A673 (cell line): ENCODE data around the gene F8. TPM values are rescaled to one million over a fixed set of nuclear protein-coding genes. Genes with fewer than 3 reads are reported as not detected.
A peak's percentile ranks its signal among the peaks of the same experiment; 100 is the strongest.

ENCODE experiments used
- Bru-seq: library from RNA; stranded (reverse); fragments of 400-500 nt; gene quantifications from one replicate; lab custom pipeline; 2021; lab: Mats Ljungman, UMichigan
- BruChase-seq, 2 experiments: library from RNA; stranded (reverse); fragments of 400-500 nt; gene quantifications; one replicate each; lab custom pipeline; 2021; lab: Mats Ljungman, UMichigan
- BruUV-seq: library from RNA; stranded (reverse); fragments of 400-500 nt; replicated peaks from 2 replicates; lab custom pipeline; 2021; lab: Mats Ljungman, UMichigan
- CTCF ChIA-PET: fragments of 300-600 bp; sonication (Branson Sonifier 250); formaldehyde crosslinking; loops from one replicate; lab custom pipeline; 2022; ENCODE audit warnings: antibody characterized with exemption; lab: Charles Lee
- POLR2A ChIA-PET: fragments of 300-600 bp; sonication (Branson Sonifier 250); formaldehyde crosslinking; loops from one replicate; lab custom pipeline; 2022; ENCODE audit warnings: antibody characterized with exemption; ENCODE audit not compliant: low non-redundant PET; lab: Charles Lee
- DNase-seq: peaks from one replicate; pipeline ENCODE4 v3.0.0-alpha.2; 2015; ENCODE audit warnings: low spot score
- H3K27ac ChIP-seq: fragments of 200-600 bp; sonication (generic); 2 replicates; pipeline ENCODE4 v1.5.1; 2016; ENCODE audit warnings: mixed run types, low read depth, mild to moderate bottlenecking, mixed read lengths, antibody characterized with exemption, low read length; ENCODE audit not compliant: poor library complexity, severe bottlenecking
- H3K27me3 ChIP-seq: fragments of 200-600 bp; sonication (generic); replicated peaks from 2 replicates; pipeline ENCODE4 v1.6.1; 2017; ENCODE audit warnings: mixed run types, low read depth, mild to moderate bottlenecking, mixed read lengths, antibody characterized with exemption, low read length; ENCODE audit not compliant: insufficient read depth, poor library complexity
- H3K36me3 ChIP-seq: fragments of 200-600 bp; sonication (generic); 2 replicates; pipeline ENCODE4 v1.6.1; 2016; ENCODE audit warnings: mixed run types, mild to moderate bottlenecking, mixed read lengths, antibody characterized with exemption, low read length; ENCODE audit not compliant: insufficient read depth, poor library complexity, severe bottlenecking
- H3K4me1 ChIP-seq: fragments of 200-600 bp; sonication (generic); 2 replicates; pipeline ENCODE4 v1.6.1; 2017; ENCODE audit warnings: mixed run types, mild to moderate bottlenecking, mixed read lengths, antibody characterized with exemption, low read length; ENCODE audit not compliant: insufficient read depth, poor library complexity, severe bottlenecking
- H3K4me3 ChIP-seq: fragments of 200-600 bp; sonication (generic); 2 replicates; pipeline ENCODE4 v1.5.1; 2016; ENCODE audit warnings: low read depth, mixed run types, mild to moderate bottlenecking, mixed read lengths, low read length; ENCODE audit not compliant: poor library complexity, severe bottlenecking
- H3K9me3 ChIP-seq: fragments of 200-600 bp; sonication (generic); 2 replicates; pipeline ENCODE4 v1.6.1; 2016; ENCODE audit warnings: mixed run types, low read depth, mild to moderate bottlenecking, mixed read lengths, antibody characterized with exemption, low read length; ENCODE audit not compliant: poor library complexity, severe bottlenecking
- EZH2 ChIP-seq: fragments of 200-600 bp; sonication (generic); IDR thresholded peaks from 2 replicates; pipeline ENCODE4 v1.6.1; 2017; ENCODE audit warnings: borderline replicate concordance, low read depth, mild to moderate bottlenecking, mixed read lengths, antibody characterized with exemption, low read length; ENCODE audit not compliant: poor library complexity, severe bottlenecking
- intact Hi-C: fragments of 100-400 bp; cut with micrococcal nuclease; formaldehyde crosslinking; loops from one replicate; pipeline ENCODE4 v1.10.0; 2022; ENCODE audit not compliant: unreplicated experiment
- long read RNA-seq: library from polyadenylated mRNA; stranded (forward); transcript quantifications from one replicate; pipeline ENCODE4 v2.0.0, GENCODE V29; 2022
- total RNA-seq: library from RNA; stranded (reverse); gene quantifications from 2 replicates; pipeline ENCODE4 v1.2.3, GENCODE V29; 2021
- TF ChIP-seq, protein P1 (sequence below): fragments of 300-800, 200-600 bp; sonication (generic); conservative IDR thresholded peaks from 2 replicates; pipeline ENCODE4 v1.5.1; 2017; ENCODE audit warnings: low read depth, mild to moderate bottlenecking, antibody characterized with exemption, low read length, moderate library complexity, mixed read lengths

F8 gene
- 1.1 and 1.9 TPM in 2 replicates for total RNA-seq
- Bru-seq, nascent RNA: percentile 23 among the genes with signal in this experiment
- percentile 19 among the genes with signal in this experiment for BruChase-seq, experiment 1, labeled RNA remaining after a 2-hour chase
- BruChase-seq, experiment 2, labeled RNA remaining after a 6-hour chase: percentile 20 among the genes with signal in this experiment
- long read RNA-seq, transcript F8-201 (5 exons, 2,620 nt): major isoform, 5 of 8 reads
- long read RNA-seq, partial matches to known transcripts: 0 of 8 reads
- long read RNA-seq, other reads (novel, unspliced or antisense): 2 of 8 reads

DNA sequence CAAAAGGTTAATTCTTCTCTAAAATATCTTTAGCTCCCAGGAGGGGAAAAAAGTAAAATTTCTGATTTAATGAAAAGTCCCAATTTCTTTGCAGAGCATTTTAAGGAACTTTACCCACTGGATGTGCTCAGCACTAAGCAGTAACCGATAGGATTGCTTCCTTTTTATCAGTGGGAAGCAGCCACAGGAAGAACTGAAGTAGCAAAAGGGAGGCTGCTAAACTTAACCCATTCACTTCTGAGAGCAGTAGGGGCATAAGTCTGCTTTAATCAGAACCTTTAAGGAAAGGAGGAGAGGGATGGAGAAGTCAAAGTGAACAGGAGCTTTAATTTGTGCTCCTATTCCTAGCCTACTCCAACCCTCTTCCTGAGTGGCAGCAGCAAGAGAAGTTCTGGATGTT is at the start of gene F8:
Gene F8 (minus strand): TSS at position 139 of the 400 bp plus-strand sequence. CDS start 171 bp downstream, outside the sequence.
- no TSS peak for BruUV-seq
- Histone ChIP-seq H3K27me3 (no peaks in the 10 kb centered on the region), H3K9me3 (no peaks in the 10 kb centered on the region), H3K4me1 (no peaks in the 10 kb centered on the region), H3K36me3 (no peaks in the 10 kb centered on the region), H3K27ac (no peak within 1 kb of the TSS), H3K4me3 (no peak within 1 kb of the TSS)
- DNase-seq: no peak
- intact Hi-C loops: no loop called here
- TF ChIP-seq, protein P1, sequence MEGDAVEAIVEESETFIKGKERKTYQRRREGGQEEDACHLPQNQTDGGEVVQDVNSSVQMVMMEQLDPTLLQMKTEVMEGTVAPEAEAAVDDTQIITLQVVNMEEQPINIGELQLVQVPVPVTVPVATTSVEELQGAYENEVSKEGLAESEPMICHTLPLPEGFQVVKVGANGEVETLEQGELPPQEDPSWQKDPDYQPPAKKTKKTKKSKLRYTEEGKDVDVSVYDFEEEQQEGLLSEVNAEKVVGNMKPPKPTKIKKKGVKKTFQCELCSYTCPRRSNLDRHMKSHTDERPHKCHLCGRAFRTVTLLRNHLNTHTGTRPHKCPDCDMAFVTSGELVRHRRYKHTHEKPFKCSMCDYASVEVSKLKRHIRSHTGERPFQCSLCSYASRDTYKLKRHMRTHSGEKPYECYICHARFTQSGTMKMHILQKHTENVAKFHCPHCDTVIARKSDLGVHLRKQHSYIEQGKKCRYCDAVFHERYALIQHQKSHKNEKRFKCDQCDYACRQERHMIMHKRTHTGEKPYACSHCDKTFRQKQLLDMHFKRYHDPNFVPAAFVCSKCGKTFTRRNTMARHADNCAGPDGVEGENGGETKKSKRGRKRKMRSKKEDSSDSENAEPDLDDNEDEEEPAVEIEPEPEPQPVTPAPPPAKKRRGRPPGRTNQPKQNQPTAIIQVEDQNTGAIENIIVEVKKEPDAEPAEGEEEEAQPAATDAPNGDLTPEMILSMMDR: no peak
- TF ChIP-seq EZH2: no peak
- CTCF ChIA-PET: no interaction called here
- POLR2A ChIA-PET: no interaction called here

DNA sequence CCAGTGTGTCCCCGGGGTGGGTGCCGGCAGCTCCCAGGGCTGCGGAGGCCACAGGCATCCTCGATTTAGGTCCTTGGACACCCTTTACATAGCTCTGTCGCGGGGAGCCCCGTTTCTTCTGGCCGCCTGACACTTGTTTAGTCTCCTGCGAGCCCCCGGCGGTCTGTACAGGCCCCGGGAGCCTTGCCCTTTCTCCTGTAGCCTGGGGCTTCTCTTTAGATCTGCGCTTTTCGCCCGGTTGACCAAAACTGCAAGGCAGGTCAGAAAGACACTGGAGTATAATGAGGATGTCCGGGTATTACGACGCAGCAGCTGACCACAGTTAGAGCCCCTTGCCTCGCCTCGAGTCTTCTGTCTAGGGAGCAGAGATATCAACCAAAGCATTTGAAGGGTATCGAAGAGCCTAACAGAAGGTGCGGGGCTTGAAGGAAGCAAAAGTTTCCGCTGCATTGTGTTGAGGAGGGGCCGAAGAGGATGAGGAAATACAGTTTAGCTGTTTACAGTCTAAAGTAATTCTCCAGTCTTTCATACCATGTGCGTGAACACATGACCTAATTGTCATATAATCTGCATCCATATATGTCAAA is 49.3 kb upstream of the F8 start:
- TF ChIP-seq, protein P1: no peak
- no peak for TF ChIP-seq EZH2
- peak overlapping the region; percentile 77 for H3K4me3 ChIP-seq
- CTCF ChIA-PET: no interaction called here
- peak; percentile 1 for DNase-seq
- H3K4me1 ChIP-seq: peaks cover 9% of the 10 kb centered on the region
- intact Hi-C loops: no loop called here
- H3K9me3 ChIP-seq: no peaks in the 10 kb centered on the region
- peak overlapping the region; percentile 84 for H3K27ac ChIP-seq
- BruUV-seq: TSS peak; percentile 49
- POLR2A ChIA-PET: no interaction called here
- peaks cover 16% of the 10 kb centered on the region for H3K36me3 ChIP-seq
- no peaks in the 10 kb centered on the region for H3K27me3 ChIP-seq

DNA sequence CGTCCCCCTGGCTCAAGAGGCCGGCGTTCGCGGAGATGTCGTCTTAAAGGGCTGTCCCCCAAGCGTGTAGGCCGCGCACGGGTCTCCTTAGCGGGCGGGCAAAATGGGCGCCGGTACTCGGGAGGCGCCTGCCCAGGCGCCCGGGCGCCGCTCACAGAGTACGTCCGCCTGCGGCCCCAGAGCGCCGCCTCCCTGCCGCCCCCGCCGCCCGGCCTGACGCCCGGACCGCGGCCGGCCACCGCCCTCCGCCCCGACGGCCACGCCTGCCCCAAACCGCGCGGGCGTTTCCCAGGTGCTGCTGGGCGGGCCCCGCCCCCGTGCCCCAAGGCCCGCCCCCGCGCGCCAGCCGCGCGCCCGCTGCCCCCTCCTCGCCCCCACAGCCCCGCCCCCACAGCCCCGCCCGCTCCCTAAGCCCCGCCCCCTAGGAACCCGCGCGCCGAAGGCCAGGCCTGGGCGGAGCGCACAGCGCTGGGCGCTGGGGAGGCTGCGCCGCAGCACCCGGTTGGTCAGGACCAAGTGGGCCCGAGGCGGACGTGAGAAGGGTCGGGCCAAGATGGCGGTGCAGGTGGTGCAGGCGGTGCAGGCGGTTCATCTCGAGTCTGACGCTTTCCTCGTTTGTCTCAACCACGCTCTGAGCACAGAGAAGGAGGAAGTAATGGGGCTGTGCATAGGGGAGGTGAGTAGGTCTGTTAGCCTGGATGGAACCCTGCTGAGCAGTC is 48.6 kb upstream of the F8 start, which contains the start of the genes BRCC3, CMC4 and MTCP1:
Gene BRCC3 (plus strand): TSS at position 534 of the 719 bp plus-strand sequence. CDS start 20 bp downstream, at position 554.
Gene CMC4 (minus strand): TSS at position 162 of the 719 bp plus-strand sequence. CDS start 7,113 bp downstream, outside the sequence.
Gene MTCP1 (minus strand): TSS at position 162 of the 719 bp plus-strand sequence. CDS start 5,126 bp downstream, outside the sequence.
- peak; percentile 84 for DNase-seq
- Histone ChIP-seq H3K4me1 (peaks cover 9% of the 10 kb centered on the region), H3K27ac (peak within 1 kb of the TSS; percentile 84), H3K36me3 (peaks cover 13% of the 10 kb centered on the region), H3K27me3 (no peaks in the 10 kb centered on the region), H3K4me3 (peak within 1 kb of the TSS; percentile 77), H3K9me3 (no peaks in the 10 kb centered on the region)
- intact Hi-C loops: no loop called here
- ChIA-PET CTCF (no interaction called here), POLR2A (no interaction called here)
- BruUV-seq: no TSS peak
- no peak for TF ChIP-seq EZH2
- TF ChIP-seq, protein P1: no peak
